ENCODE results near the gene SEMA3F. TPM values are rescaled to one million over a fixed set of nuclear protein-coding genes. Genes with fewer than 3 reads are reported as not detected.

SEMA3F gene
- total RNA-seq, 1 donor from 2014 or later: 73.6 TPM

- no peak for DNase-seq (ENCODE audit: low read depth, low spot score)
Measured at GRCh38 chr3:50193286-50193685, 38.2 kb downstream of the SEMA3F start.

DNA sequence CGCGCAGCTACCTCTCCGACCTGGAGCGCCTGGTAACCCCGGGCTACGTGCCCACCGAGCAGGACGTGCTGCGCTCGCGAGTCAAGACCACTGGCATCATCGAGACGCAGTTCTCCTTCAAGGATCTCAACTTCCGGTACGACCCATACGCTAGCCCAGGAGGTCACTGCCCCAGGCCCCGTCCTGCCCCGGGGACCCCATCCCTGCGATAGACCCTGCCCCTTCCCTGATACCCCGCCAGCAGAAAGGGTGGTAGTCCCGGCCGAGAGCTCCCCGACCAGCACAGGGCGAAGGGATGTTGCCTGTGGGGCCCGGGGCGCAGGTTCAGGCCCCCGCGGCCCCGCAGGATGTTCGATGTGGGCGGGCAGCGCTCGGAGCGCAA is 38.6 kb downstream of the SEMA3F start:
- no peak for DNase-seq (ENCODE audit: low read depth, low spot score)

- no peak for DNase-seq (ENCODE audit: low read depth, low spot score)
Measured at GRCh38 chr3:50194128-50194902, 39.2 kb downstream of the SEMA3F start.

DNA sequence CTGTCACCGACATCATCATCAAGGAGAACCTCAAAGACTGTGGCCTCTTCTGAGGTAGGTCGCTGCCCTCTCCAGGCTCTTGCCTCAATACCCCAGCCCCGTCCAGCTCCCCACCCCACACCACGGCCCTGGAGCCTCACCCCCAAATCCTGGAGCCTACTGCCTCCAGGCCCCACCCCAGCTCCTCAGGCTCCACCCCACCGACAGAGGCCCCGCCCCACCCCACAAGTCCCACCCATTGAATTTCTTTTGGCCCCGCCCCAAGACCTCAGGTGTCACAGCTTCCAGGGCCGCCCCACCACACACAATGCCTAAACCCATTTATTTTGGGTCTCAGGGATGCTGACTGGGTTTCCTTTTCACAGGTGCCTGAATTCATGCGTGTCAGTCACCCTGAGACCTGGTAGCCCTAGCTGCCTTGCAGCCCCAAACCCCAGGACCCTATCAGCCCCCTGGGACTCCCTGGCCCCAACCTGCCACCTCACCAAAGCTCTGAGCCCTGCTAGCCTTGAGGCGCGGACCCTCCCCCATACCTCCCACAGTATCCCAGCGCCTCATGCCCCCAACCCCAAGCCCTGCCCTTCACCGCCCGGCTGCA is 39.9 kb downstream of the SEMA3F start:
- no peak for DNase-seq (ENCODE audit: low read depth, low spot score)

DNA sequence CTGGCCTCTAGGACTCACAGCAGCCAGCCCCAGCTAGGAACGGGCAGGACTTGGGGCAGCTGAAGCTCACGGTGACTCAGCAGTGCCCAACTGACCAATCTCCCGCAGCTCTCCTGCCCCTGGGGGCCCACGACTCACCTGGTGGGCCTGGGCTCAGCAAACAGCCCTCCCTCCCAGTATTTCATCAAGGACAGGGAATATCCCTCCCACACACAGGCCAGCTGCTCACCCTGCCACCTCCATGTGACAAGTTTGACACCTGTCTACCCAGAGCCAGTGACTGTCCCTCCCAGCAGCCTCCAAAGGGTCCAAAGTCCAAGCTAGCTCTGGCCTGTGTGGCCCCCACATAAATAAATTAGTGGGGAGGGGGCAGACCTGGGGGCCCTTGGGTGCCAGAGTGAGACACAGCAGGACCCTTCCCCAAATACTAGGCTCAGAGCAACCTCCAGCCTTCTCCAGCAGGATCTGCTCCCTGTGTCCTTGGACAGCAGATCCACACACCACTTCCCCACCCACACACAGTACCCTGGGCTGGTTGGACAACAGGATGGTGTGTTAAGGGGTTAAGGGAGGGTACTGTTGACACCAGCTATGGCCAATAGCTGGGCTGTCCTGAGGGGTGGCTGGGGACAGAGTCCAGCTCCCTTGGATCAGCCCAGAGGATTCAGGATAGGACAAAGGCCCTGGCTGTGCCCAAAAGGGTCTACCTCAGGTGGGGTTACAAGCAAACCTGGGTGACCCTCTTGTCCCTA is 40.6 kb downstream of the SEMA3F start:
- DNase-seq (ENCODE audit: low read depth, low spot score): no peak

- DNase-seq (ENCODE audit: low read depth, low spot score): no peak
Measured at GRCh38 chr3:50196253-50196801, 41.2 kb downstream of the SEMA3F start.

DNA sequence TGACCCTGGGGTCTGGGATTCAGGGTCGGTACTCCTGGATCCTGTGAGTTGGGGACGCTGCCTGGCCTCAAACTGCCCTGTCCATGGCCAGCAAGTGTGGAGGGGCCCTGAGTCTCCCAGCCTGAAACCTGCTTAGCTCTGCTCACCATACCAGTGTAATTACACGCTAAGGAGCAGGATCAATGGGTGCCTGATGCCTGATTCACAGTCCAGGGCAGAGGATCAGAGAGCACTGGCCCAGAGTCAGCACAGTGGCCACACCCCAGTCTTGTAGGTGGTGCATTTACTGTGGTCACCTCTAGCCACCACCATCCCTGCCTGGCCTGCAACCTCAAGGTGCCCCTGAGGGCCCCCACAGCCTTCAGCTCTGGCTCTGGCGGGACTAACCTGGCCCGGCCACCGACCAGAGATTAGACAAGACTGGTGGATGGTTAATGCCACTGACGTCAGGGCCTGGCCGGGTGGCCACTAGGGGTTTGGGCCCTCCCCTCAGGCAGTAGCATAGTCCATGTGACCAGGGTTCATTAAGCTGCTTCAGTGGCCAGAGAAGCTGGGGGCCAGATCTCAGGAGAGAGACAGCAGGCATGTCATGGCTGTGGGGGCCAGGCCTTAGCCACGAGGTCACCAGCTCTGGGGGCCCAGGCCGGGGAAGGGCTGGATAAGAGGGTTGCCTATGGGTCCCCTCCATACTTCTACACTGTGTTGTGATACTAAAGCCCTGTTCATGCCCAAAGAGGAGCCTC is 46.6 kb downstream of the SEMA3F start:
- DNase-seq (ENCODE audit: low read depth, low spot score): no peak

DNA sequence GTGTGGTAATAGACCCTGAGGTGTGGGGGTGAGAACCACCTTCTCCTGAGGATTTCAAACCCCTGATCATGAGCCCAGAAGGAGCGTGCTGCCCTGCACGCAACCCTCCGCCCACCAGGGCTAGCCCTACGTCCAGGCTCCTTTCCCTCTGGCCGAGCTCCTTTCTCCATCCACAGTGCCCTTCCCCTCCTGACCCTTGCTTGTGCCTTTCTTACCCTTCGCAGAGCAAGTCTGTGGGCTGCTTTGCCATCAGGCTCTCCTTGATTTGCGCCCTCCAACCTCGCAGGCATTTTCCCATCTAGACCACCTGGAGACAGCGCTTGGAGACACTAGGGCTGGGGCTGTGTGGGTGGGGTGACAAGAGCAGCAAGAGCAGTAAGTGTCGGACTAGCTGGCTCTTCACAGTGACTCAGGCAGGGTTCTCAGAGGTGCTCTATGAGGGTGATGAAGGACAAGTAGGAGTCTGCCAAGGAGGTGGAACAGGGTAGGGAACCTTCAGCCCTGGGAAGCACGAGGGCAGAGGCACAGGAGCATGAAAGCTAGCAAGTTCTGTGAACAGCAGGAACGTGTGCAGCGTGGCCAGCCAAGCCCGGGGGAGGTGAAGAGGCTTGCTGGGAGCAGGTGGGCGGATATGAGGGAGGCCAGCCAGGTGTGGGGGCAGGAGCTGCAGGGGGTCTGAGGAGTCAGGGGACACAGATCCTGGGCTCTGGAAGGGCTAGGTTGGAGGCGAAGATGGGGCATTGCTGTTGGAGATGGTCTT is 47.4 kb downstream of the SEMA3F start:
- no peak for DNase-seq (ENCODE audit: low read depth, low spot score)

GRCh38 chr3:50203113-50203808 is 48.1 kb downstream of the SEMA3F start:
- DNase-seq (ENCODE audit: low read depth, low spot score): no peak

- no peak for DNase-seq (ENCODE audit: low read depth, low spot score)
Measured at GRCh38 chr3:50203809-50204803, 49.0 kb downstream of the SEMA3F start.

DNA sequence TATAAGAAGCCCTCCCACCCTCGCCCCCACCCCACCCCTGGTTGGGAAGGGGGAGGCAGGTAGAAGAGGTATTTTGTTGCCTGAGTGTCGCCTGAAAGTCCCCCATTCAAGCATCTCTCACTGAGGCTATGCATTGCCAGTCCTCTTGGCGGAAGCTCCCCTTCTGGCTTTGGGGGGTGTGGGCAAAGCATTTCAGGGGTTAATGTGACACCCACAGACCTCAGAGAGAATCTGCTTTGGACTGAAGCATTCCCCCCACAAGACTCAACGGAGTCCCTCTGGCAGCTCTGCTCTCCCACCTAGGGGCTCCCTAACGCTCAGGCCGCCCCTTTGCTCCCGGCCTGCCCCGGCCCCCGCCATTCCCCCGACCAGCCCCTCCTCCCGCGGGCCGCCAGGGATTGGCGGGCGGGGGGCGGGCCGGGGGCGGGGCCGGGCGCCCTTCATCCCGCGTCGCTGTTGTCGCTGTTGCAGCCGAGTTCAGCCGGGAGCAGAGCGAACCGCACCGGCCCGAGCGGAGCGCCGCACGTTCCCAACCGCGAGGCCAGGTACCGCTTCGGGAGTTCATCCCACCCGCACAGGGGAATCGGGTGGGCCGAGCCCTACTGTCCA is 49.8 kb downstream of the SEMA3F start, which contains the start of gene SLC38A3:
Gene SLC38A3, plus strand, starts transcription at position 468 of the 609 bp plus-strand sequence. CDS start 8,929 bp downstream, outside the sequence.
- no peak for DNase-seq (ENCODE audit: low read depth, low spot score)

DNA sequence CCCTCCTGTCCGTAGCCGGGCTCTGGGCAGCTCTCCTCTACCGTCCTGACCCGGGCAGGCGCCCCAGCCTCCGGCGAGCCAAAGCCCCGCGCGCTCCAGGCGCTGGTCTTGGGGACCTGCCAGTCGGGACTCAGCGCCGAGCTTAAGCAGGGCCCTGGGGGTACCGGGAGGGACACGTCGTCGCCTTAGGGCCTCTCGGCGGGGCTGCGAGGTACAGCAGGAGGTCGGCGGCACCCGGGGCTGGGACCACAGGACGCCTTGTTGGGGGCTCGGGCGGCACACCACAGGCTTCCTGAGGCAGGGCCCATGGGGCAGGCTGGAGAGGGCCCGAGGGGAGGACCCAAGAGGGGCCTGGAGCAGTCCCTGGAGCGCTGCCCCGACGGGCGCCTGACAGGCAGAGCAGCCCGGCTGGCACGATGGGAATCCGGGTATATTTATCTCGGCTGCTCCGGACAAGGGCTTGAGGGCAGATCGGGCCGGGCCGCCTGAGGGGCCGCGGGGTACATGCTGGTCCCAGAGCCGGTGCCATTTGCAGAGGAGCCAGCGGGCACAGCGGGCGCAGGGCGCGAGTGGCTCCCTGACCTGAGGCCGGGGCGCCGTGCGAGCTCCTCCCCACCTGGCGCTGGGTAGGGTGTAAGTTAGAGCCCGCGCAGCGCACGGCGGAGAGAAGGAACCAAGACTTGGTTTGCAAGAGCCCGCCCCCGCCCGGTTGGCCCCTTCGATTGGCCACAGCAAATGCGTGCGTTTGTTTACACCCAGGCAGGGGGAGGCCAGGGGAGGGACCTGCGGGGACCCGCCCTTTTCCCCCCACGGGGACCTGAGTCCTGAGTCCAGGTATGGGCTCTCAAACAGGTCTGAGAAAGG is 50.5 kb downstream of the SEMA3F start:
- no peak for DNase-seq (ENCODE audit: low read depth, low spot score)

- no peak for DNase-seq (ENCODE audit: low read depth, low spot score)
Measured at GRCh38 chr3:50207359-50208042, 52.4 kb downstream of the SEMA3F start.

DNA sequence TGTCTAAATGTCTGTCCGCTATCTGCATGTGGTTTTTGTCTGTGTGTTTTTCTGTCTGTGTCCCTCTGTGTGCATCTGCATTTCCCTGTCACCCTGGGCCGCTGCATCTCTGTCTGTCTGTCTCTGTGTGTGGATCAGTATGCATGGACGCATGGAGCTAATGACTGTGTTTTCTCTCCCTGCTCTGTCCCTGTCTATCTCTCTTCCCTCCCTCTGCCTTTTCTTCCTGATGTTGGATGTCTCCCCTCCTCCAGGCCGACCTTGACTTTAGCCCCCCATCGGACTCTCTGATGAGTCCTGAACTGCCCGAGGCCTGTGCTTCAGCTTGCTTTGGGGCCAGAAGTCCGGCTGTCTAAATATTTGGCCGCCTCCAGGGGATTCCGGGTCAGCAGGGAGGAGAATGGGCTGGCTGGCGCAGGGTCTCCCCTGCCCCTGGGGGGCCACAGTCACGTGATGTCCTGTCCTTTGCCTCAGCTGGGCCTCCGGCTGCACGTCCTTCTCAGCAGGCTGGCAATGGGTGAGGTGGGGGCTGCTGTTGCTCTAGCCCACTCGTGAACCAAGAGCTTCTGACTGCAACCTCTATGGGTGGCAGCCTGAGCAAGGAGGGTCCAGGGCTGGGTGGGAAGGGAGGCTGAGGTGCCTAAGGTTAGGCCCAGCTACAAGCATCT is 53.7 kb downstream of the SEMA3F start:
- DNase-seq (ENCODE audit: low read depth, low spot score): no peak

- DNase-seq (ENCODE audit: low read depth, low spot score): no peak
Measured at GRCh38 chr3:50210176-50210509, 55.0 kb downstream of the SEMA3F start.
